ENCODE measurements around the gene VSX1. TPM values are rescaled to one million over a fixed set of nuclear protein-coding genes. Genes with fewer than 3 reads are reported as not detected.

The VSX1 gene
- total and polyA plus RNA-seq, 2 donors (not counting 1 experiment from before 2014, with no cell fraction given) = not detected

GRCh38 chr20:25032478-25033264 is 49.3 kb downstream of the VSX1 start:
- H3K27me3 Mint-ChIP-seq = no peaks in the 10 kb centered on the region
- DNase-seq = no peak
- Histone ChIP-seq H3K79me2 (ENCODE audit: control insufficient read depth, insufficient read depth, low read length) (peaks cover 97% of the 10 kb centered on the region), H2AFZ (ENCODE audit: insufficient read depth, low read depth, low read length, poor library complexity, severe bottlenecking) (no peak overlapping the region), H3K4me3 (ENCODE audit: control extremely low read depth in 1 of 5, extremely low read depth in 1 of 5, insufficient read depth in 1 of 5, low read depth in 2 of 5, low read length in 4 of 5) (no peak overlapping the region), H3K9me3 (ENCODE audit: control extremely low read depth in 1 of 3, control insufficient read depth in 2 of 3, insufficient read depth in 1 of 3, low read length in 2 of 3) (no peaks in the 10 kb centered on the region), H3K36me3 (replicated peaks in 1 of 2; ENCODE audit: control extremely low read depth in 1 of 2, control insufficient read depth in 1 of 2, extremely low read depth in 1 of 2, insufficient read depth in 2 of 2, low read length in 1 of 2) (peaks cover 0 to 47% of the 10 kb centered on the region in 2 experiments), H3K4me1 (ENCODE audit: control insufficient read depth in 2 of 2, insufficient read depth in 2 of 2, low read length in 2 of 2) (peaks cover 26 to 27% of the 10 kb centered on the region in 2 donors), H3K27ac (ENCODE audit: low read length in 2 of 2) (no peak overlapping the region), H3K27me3 (replicated peaks in 1 of 4; ENCODE audit: control extremely low read depth in 1 of 4, control insufficient read depth in 3 of 4, insufficient read depth in 4 of 4, low read length in 3 of 4) (no peaks in the 10 kb centered on the region), H3K9ac (ENCODE audit: low read length) (no peak overlapping the region), H3K4me2 (replicated peaks; ENCODE audit: low read depth, low read length, poor library complexity, severe bottlenecking) (no peak overlapping the region), H4K20me1 (ENCODE audit: control insufficient read depth, insufficient read depth, low read length, poor library complexity, severe bottlenecking) (peaks cover 66% of the 10 kb centered on the region)
- POLR2A ChIA-PET = interaction anchor here (0.5 kb wide), 1 partner anchor 9 kb away, joined by 3 read pairs; no protein-coding TSS in a partner anchor
- intact Hi-C loops (cut with micrococcal nuclease) = no loop called here
- H3K9me3 Mint-ChIP-seq (ENCODE audit: insufficient read depth) = no peaks in the 10 kb centered on the region
- TF ChIP-seq EZH2 (IDR thresholded peaks at IDR 0.05; ENCODE audit: borderline replicate concordance, insufficient read depth, low read depth, low read length, poor library complexity, severe bottlenecking) (no peak), CTCF (IDR thresholded peaks at IDR 0.05) (no peak)
- peaks cover 40% of the 10 kb centered on the region for H3K4me1 Mint-ChIP-seq
- H3K4me3 Mint-ChIP-seq = no peak overlapping the region
- no peak overlapping the region for H3K27ac Mint-ChIP-seq
- ATAC-seq (ENCODE audit: low read depth) = no peak
- CTCF ChIA-PET = interaction anchor here (1.1 to 2.8 kb wide), 5 partner anchors 20 to 38 kb away, joined by 4 to 10 read pairs (median 9); no protein-coding TSS in a partner anchor
- WGBS (ENCODE audit: insufficient coverage) = 98% methylated on average over 28 of the region's 29 CpGs

DNA sequence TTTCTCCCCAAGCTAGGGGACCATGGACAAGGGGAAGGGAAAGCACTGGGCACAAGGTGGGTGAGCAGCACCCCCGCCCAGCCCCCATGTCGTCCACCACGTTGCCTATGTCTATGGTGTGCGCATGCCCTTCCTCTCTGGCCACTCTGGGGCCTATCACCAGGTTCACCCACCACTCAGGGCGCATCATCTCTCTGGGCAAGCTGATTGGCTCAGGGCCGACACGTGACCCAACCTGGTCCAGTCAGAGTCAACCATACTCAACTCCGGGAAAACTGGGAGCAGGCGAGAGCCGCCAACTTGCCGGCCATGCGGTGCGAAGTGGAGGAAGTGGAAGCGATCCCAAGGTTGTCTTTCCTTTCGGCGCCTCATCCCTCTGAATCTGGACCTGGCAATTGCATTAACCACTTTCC is 49.9 kb downstream of the VSX1 start:
- no peak for TF ChIP-seq EZH2 (IDR thresholded peaks at IDR 0.05; ENCODE audit: borderline replicate concordance, insufficient read depth, low read depth, low read length, poor library complexity, severe bottlenecking)
- TF ChIP-seq CTCF (IDR thresholded peaks at IDR 0.05) = no peak
- intact Hi-C loops (cut with micrococcal nuclease) = no loop called here
- Histone ChIP-seq H3K79me2 (ENCODE audit: control insufficient read depth, insufficient read depth, low read length) (peaks cover 97% of the 10 kb centered on the region), H3K4me1 (ENCODE audit: control insufficient read depth in 2 of 2, insufficient read depth in 2 of 2, low read length in 2 of 2) (peaks cover 20 to 21% of the 10 kb centered on the region in 2 donors), H3K27me3 (replicated peaks in 1 of 4; ENCODE audit: control extremely low read depth in 1 of 4, control insufficient read depth in 3 of 4, insufficient read depth in 4 of 4, low read length in 3 of 4) (no peaks in the 10 kb centered on the region), H3K36me3 (replicated peaks in 1 of 2; ENCODE audit: control extremely low read depth in 1 of 2, control insufficient read depth in 1 of 2, extremely low read depth in 1 of 2, insufficient read depth in 2 of 2, low read length in 1 of 2) (peaks cover 0 to 53% of the 10 kb centered on the region in 2 experiments), H3K9ac (ENCODE audit: low read length) (no peak overlapping the region), H3K9me3 (ENCODE audit: control extremely low read depth in 1 of 3, control insufficient read depth in 2 of 3, insufficient read depth in 1 of 3, low read length in 2 of 3) (no peaks in the 10 kb centered on the region), H3K4me3 (ENCODE audit: control extremely low read depth in 1 of 5, extremely low read depth in 1 of 5, insufficient read depth in 1 of 5, low read depth in 2 of 5, low read length in 4 of 5) (no peak overlapping the region), H2AFZ (ENCODE audit: insufficient read depth, low read depth, low read length, poor library complexity, severe bottlenecking) (no peak overlapping the region), H3K27ac (ENCODE audit: low read length in 2 of 2) (no peak overlapping the region), H4K20me1 (ENCODE audit: control insufficient read depth, insufficient read depth, low read length, poor library complexity, severe bottlenecking) (peaks cover 70% of the 10 kb centered on the region), H3K4me2 (replicated peaks; ENCODE audit: low read depth, low read length, poor library complexity, severe bottlenecking) (no peak overlapping the region)
- no peaks in the 10 kb centered on the region for H3K27me3 Mint-ChIP-seq
- ATAC-seq (ENCODE audit: low read depth) (no peak), DNase-seq (no peak)
- POLR2A ChIA-PET = interaction anchor here (0.5 kb wide), 1 partner anchor 9 kb away, joined by 3 read pairs; no protein-coding TSS in a partner anchor
- peaks cover 39% of the 10 kb centered on the region for H3K4me1 Mint-ChIP-seq
- no peak overlapping the region for H3K27ac Mint-ChIP-seq
- CTCF ChIA-PET = interaction anchor here (1.8 to 2.8 kb wide), 3 partner anchors 27 to 33 kb away, joined by 4 to 10 read pairs (median 9); no protein-coding TSS in a partner anchor
- WGBS (ENCODE audit: insufficient coverage) = 95% methylated on average over 13 of the region's 16 CpGs
- H3K9me3 Mint-ChIP-seq (ENCODE audit: insufficient read depth) = no peaks in the 10 kb centered on the region
- H3K4me3 Mint-ChIP-seq = no peak overlapping the region

Measured in B cell (primary cell).